Gastroesophageal sphincter (tissue), 3 donors: ENCODE measurements around the gene LMNB1.

Experiments
- CTCF ChIP-seq, 4 experiments: fragments of 200-600 bp in 2 of 4; fragments of 450-650 bp in 2 of 4; sonication (generic) in 1 of 4; IDR thresholded peaks; one replicate each; pipeline ENCODE4 v1.5.1; 2017 to 2019; ENCODE audit warnings: antibody characterized with exemption in 4 of 4, mild to moderate bottlenecking in 2 of 4, moderate library complexity in 2 of 4
- EP300 ChIP-seq: sonication (generic); formaldehyde crosslinking; IDR thresholded peaks from one replicate; pipeline ENCODE4 v1.6.1; 2017; ENCODE audit warnings: antibody characterized with exemption, mild to moderate bottlenecking
- POLR2A ChIP-seq, 2 donors: fragments of 450-650 bp; IDR thresholded peaks; one replicate each; pipeline ENCODE4 v1.6.1; 2017; ENCODE audit warnings: antibody characterized with exemption in 2 of 2, mild to moderate bottlenecking in 2 of 2, moderate library complexity in 1 of 2

DNA sequence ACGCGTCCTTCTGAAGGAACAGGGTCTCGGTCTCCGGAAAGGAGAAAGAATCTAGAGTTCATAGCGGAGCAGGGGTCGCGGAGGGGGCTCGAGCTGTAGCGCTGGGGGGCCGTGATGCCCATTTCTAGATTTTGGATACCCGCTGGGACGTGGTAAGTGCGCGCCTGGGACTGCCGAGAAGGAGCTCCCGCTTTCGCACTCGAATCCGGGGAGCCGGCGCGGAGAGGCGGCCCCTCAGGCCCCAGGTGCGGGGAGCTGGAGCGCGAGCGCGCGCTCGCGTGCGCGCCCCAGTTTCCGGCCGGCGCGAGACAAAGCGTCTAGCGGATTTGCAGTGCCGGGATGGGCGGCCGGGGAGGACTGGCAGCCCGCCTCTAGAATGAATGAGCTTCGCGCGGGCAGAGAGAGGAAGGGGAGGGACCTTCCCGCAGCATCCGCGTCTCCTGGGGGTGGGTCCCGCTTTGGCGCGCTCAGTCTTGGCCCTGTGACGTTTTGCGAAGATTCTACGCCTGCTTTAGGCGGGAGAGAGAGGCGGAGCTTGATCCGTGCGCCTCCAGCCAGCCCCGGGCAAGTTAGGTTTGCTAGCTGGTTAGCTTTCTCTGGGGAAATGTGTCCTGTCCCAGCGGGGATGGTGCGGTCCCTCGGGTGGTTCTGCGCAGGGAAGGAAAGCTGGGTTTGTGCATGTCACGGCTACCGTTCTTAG is 1.2 kb downstream of the LMNB1 start:
- no peak for TF ChIP-seq EP300
- TF ChIP-seq CTCF (IDR thresholded peaks at IDR 0.05): peak in 1 of 4 experiments; percentile 7
- TF ChIP-seq POLR2A (IDR thresholded peaks at IDR 0.05): peak in 1 of 2 donors; percentile 16
